Kidney tubule cell (primary cell): ENCODE results near the gene EZR.

Experiments
- DNase-seq: peaks from one replicate; pipeline ENCODE4 v3.0.0-alpha.2; 2018; ENCODE audit warnings: low spot score

Gene EZR

GRCh38 chr6:158775832-158776231 is 43.3 kb downstream of the EZR start:
- DNase-seq = no peak

GRCh38 chr6:158774717-158775449 is 44.3 kb downstream of the EZR start:
- DNase-seq = no peak

DNA sequence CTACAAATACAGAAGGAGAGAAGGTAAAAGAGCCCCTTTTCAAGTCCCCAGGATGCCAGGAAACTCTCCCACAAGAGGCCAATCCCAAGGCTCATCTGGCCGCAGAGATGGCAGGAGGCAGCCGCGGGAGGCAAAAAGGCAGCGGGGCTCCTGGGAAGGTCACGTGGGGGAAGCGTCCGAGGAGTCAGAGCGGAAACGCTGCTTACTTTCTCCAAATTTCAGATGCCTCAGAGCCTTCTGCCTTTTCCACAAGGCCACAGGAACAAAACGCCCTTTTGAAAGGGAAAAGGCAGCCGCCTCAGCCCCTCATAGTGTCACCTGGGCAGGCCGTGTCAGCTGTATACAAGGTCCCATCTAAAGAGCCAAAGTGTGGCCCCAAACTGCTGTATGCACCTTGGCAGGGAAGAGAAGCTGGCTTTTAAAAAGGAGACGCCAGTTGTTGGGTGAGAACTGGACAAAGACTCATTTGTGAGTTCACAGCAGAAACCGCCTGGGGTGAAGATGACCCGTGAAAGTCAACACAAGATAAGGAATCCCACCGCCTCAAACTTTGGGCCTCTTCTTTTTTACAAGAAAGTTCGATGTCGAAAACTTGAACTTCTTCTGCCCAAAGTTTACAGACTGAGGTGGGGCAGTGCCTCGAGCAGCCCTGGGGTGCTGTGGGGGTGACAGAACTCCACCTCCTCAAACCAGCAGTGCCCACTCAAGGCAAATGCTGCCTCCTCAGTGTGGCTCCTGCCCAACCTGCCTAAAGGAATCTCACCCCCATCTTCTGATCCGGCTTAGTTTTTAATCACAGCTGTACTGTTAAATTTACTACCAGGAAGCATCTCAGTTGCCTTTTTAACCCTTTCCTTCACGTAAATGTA is 45.4 kb downstream of the EZR start:
- no peak for DNase-seq

DNA sequence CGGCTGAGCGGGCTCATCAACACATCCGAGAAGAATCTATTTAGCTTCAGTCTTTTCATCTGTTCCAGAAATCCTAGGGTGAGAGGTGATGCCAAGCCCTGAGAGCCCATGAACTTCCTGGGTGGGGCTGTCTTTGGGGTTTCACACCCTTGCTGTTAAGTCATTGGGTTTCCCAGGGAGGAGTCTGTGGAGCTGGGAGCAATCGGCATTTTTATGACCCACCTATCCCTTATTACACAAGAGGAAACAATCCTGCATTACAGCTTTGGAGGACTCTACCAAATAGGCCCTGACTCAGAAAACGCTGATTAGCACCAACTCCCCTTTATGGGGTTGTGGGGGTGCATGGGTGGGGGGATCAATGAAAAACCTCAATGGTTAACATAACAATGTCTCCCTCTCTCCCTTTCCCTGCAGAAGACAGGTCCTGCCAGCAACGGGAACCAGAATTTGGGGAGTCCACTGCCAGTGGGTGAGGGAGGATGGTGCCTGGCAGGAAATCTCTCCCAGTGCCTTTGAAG is 46.3 kb downstream of the EZR start:
- no peak for DNase-seq

GRCh38 chr6:158772172-158772571 is 47.0 kb downstream of the EZR start:
- no peak for DNase-seq

DNA sequence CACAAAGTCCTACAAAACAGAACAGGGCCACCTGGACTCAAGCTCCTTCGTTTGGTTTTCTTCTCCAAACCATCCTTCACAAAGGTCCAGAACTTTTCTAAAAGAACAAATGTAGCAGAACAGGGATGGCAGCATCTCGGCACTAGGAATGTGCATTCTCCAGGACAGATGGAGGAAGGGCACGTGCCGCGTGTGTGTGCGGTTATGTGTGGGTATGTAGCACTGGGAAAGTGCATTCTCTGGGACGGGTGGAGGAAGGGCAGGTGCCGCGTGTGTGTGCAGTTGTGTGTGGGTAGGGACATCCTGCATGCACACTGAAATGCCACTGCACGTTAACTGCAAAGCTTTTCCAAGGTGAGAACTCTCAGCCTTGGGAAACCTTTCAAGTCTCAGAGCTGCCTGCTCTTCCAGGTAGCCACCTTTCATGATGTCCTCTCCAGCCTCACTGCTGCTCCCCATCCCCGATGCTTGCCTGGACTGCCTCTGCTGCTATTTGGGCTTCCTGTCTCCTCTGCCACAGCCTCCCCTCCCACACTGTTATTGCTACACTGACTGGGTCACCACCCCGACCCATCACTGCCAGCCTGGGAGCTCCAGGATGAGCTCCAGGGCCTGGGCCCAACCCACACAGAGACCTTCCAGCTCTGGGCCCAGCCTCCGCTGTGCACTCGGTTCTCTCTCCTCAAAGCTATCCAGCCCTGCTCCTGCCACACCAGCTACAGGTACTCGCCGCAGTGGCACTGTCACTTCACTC is 47.6 kb downstream of the EZR start:
- DNase-seq = no peak

DNA sequence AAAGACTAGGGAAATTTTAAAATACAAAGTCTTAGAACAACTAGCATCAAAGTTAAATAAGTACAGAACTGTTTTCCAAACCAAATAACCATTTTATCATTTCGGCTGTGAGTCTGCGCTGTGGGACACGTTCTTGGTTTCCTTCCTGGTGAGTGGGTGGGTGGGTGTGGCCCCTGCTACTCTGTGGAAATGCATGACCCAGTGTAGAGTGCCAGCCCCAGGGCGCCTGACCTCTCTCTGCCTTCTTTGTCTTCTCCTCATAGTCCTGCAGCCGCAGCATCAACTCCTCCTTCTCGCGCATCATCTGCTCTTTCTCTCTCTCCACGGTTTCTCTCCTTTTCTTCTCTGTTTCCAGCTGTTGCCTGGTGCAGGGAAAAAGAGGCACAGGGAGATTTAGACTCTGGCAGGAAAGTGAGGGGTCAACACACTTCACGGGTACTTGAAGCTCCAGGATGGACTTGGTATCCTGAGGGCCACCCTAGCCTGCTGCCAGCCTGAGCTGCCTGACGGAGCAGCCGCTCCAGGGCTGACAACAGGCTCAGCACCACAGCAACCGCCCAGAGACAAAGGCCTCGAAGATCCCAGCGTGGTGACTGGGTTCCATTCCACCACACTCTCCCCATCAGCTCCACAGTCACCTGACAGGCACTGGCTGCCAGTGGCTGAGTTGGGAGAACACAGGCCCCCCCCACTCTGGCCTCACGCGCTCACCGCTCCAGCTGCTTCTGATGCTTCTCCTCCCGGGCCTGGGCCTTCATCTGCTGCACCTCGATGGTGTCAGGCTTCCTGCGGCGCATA is 48.4 kb downstream of the EZR start:
- DNase-seq = no peak

GRCh38 chr6:158769771-158770432 is 49.3 kb downstream of the EZR start:
- DNase-seq = no peak

- no peak for DNase-seq
Observed at GRCh38 chr6:158769234-158769770, 49.9 kb downstream of the EZR start.

- DNase-seq = no peak
Observed at GRCh38 chr6:158768436-158768835, 50.7 kb downstream of the EZR start.

DNA sequence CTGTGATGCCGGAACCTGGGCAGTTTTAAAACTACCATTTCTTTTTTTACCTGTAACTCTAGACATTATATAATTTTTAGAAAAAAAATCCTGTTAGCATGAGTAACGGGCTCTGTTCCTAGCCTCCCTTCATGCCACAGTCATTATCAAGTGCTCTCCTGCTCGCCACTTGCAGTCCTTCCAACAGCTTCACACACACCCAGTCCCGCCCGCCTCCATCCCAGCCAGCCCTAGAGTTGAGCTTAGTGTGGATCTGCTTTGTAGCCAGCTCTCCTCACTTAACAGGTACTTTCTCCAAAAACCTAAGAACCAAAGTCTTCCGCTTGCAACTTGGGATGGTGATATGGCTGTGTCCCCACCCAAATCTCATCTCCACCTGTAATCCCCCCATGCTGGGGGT is 51.5 kb downstream of the EZR start:
- DNase-seq = no peak

DNA sequence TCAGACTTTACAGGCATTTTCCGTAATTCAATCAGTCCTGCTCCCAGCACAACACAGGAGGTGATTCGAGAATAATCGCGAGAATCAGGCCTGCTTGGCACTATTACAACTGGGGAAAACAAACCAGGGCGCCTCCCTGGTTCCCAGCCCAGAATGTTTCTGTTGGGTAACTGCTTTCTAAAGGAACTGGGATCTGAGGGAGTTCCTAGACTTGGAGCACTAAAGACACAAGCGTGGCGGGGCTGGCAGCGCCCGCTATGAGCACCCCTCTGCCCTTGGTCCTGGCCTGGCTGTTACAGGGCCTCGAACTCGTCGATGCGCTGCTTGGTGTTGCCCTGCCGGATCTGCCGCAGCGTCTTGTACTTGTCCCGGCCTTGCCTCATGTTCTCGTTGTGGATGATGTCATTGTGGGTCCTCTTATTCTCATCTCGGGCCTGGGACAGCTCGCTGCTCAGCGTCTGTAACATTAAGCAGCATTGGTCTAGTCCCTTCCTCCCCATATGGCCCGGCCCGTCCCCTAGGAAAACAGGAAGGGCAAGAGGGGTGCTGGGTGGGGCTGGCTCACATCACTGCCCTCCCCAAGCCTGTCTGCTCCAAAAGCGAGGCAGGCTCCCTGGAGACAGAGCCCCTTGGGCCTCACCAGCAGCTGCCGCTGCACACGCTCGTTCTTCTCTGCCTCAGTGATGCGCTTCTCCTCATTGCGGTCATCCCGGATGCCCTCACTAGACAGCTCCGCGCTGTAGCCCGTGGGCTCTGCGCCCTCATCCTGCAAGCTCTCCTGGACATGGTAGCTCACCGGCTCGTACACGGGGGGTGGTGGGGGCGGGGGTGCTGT is 52.3 kb downstream of the EZR start:
- no peak for DNase-seq

- no peak for DNase-seq
Observed at GRCh38 chr6:158765499-158766068, 53.6 kb downstream of the EZR start.

DNA sequence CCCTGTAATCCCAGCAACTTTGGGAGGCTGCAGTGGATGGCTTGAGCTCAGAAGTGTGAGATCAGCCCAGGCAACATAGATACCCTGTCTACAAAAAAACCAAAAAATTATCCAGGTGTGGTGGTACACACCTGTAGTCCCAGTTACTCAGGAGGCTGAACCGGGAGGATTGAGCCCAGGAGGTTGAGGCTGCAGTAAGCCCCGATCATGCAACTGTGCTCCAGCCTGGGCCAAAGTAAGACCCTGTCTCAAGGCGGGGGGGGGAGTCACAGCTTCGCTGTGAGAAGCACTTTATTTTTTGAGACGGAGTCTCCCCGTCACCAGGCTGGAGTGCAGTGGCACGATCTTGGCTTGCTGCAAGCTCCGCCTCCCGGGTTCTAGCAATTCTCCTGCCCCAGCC is 54.2 kb downstream of the EZR start:
- DNase-seq = no peak

GRCh38 chr6:158764183-158764849 is 54.9 kb downstream of the EZR start:
- no peak for DNase-seq

- DNase-seq = peak; percentile 22
Observed at GRCh38 chr6:158763434-158764182, 55.6 kb downstream of the EZR start.

DNA sequence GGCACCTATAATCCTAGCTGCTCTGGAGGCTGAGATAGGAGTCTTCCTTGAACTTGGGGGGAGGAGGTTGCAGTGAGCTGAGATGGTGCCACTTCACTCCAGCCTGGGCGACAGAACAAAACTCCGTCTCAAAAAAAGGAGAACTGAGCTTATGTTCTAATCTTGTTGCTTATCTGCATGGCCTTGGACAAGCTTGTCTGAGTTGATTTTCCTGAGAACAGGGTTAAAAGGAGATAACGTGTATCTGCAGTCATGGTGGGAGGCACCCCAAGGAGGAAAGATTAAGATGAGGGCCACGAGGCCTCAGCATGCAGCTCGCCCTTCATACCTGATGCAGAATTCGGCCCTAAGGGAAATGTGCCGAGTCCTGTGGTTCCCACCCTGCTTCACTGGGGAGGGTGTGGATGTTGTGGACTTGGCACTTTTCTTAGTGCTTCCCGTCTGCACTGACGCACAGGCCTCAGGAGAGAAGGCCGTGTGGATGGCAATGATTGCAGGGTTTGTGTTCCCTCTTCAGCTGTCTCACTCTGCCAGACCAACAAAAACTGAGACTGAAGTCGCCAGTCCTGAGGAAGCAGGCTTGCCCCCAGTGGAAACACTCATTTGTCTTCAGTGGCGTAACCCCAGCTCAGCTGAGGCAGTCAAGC is 56.3 kb downstream of the EZR start:
- peak; percentile 9 for DNase-seq

- no peak for DNase-seq
Observed at GRCh38 chr6:158761746-158762145, 57.4 kb downstream of the EZR start.
